Sigmoid colon (tissue), 7 donors: ENCODE measurements around the gene SNW1. TPM values are rescaled to one million over a fixed set of nuclear protein-coding genes. Genes with fewer than 3 reads are reported as not detected.

Source experiments
- DNase-seq: peaks from one replicate; pipeline ENCODE4 v3.0.0-alpha.2; 2019
- H3K27ac ChIP-seq, 4 donors: fragments of 200-600 bp; sonication (generic); one replicate each; pipeline ENCODE4 v1.5.1; 2016 to 2019; ENCODE audit warnings: mild to moderate bottlenecking in 1 of 4
- H3K27me3 ChIP-seq, 3 donors: fragments of 200-600 bp; sonication (generic); one replicate each; pipeline ENCODE4 v1.5.1; 2019; ENCODE audit warnings: mild to moderate bottlenecking in 1 of 3
- H3K36me3 ChIP-seq, 4 donors: fragments of 200-600 bp; sonication (generic); one replicate each; pipeline ENCODE4 v1.5.1; 2016 to 2019
- H3K4me1 ChIP-seq, 4 donors: fragments of 200-600 bp; sonication (generic); one replicate each; pipeline ENCODE4 v1.5.1; 2017 to 2019
- H3K4me3 ChIP-seq, 4 donors: fragments of 200-600 bp; sonication (generic); one replicate each; pipeline ENCODE4 v1.5.1; 2017 to 2019; ENCODE audit warnings: mild to moderate bottlenecking in 2 of 4, moderate library complexity in 1 of 4
- H3K9me3 ChIP-seq, 4 donors: fragments of 200-600 bp in 3 of 4; sonication (generic) in 3 of 4; one replicate each; pipeline versions ENCODE4 v1.5.1 to v1.6.1; 2013 to 2019
- EP300 ChIP-seq, 4 donors: sonication (generic); formaldehyde crosslinking; IDR thresholded peaks; one replicate each; pipeline ENCODE4 v1.6.1; 2017; ENCODE audit warnings: antibody characterized with exemption in 4 of 4
- POLR2A ChIP-seq, 2 donors: fragments of 450-650 bp; IDR thresholded peaks; one replicate each; pipeline ENCODE4 v1.6.1; 2016; ENCODE audit warnings: antibody characterized with exemption in 2 of 2, mild to moderate bottlenecking in 2 of 2, moderate library complexity in 2 of 2
- POLR2AphosphoS5 ChIP-seq, 4 donors: sonication (generic); formaldehyde crosslinking; IDR thresholded peaks; one replicate each; pipeline ENCODE4 v1.6.1; 2017; ENCODE audit warnings: antibody characterized with exemption in 4 of 4
- WGBS, 2 donors: extraction: QIAGEN DNeasy Blood & Tissue Kit; methylation state at CpG; one replicate each; pipeline ENCODE4 v1.1.7; 2013; 5-methylcytosine and 5-hydroxymethylcytosine counted together
- intact Hi-C: fragments of 100-400 bp; cut with DNase I; formaldehyde crosslinking; loops from one replicate; pipeline ENCODE4 v1.15.1; 2023
- polyA plus RNA-seq, 3 donors: library from polyadenylated mRNA; stranded (reverse); fragments of 200-250 nt; gene quantifications; one replicate each; pipeline ENCODE4 v1.2.3, GENCODE V29; 2013
- total RNA-seq, 4 donors: library from RNA; depleted of rRNA; stranded (reverse); fragments of >200 nt; gene quantifications; one replicate each; pipeline ENCODE4 v1.1.0, GENCODE V29; 2016
- TF ChIP-seq, protein P1 (sequence below), 4 experiments: fragments of 450-650 bp in 3 of 4; fragments of 200-600 bp in 1 of 4; IDR thresholded peaks; one replicate each; pipeline ENCODE4 v1.5.1; 2016 to 2019; ENCODE audit warnings: antibody characterized with exemption in 4 of 4, mild to moderate bottlenecking in 3 of 4, moderate library complexity in 2 of 4
- donor health status: healthy with polysubstance abuse.
- donor health status: Bipolar disorder and iron deficiency.
- donor health status: healthy.

Gene SNW1
- total and polyA plus RNA-seq, 7 donors = 42.0 to 56.5 (median 49.1) TPM

GRCh38 chr14:77707724-77708408, 53.1 kb downstream of the SNW1 start, which contains the start of the genes ALKBH1 and SLIRP:
Gene ALKBH1 (minus strand): TSS chr14:77708023. CDS start chr14:77708004, 19 bp downstream.
Gene SLIRP (plus strand): TSS chr14:77708103. CDS start chr14:77708112, 9 bp downstream.
- peak; percentile 92 for DNase-seq
- TF ChIP-seq EP300 (IDR thresholded peaks at IDR 0.05) (peak in 1 of 4 donors; percentile 2), POLR2A (IDR thresholded peaks at IDR 0.05) (peak; percentile 48 to 66), POLR2AphosphoS5 (IDR thresholded peaks at IDR 0.05) (peak; percentile 78 to 94 (median 90))
- TF ChIP-seq, protein P1, sequence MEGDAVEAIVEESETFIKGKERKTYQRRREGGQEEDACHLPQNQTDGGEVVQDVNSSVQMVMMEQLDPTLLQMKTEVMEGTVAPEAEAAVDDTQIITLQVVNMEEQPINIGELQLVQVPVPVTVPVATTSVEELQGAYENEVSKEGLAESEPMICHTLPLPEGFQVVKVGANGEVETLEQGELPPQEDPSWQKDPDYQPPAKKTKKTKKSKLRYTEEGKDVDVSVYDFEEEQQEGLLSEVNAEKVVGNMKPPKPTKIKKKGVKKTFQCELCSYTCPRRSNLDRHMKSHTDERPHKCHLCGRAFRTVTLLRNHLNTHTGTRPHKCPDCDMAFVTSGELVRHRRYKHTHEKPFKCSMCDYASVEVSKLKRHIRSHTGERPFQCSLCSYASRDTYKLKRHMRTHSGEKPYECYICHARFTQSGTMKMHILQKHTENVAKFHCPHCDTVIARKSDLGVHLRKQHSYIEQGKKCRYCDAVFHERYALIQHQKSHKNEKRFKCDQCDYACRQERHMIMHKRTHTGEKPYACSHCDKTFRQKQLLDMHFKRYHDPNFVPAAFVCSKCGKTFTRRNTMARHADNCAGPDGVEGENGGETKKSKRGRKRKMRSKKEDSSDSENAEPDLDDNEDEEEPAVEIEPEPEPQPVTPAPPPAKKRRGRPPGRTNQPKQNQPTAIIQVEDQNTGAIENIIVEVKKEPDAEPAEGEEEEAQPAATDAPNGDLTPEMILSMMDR (IDR thresholded peaks at IDR 0.05) = no peak
- Histone ChIP-seq H3K27ac (peak within 1 kb of the TSS; percentile 71 to 84 (median 82)), H3K27me3 (no peaks in the 10 kb centered on the region), H3K4me3 (peak within 1 kb of the TSS; percentile 86 to 98 (median 95)), H3K36me3 (peaks cover 6 to 41% (median 19%) of the 10 kb centered on the region in 4 donors), H3K9me3 (no peaks in the 10 kb centered on the region), H3K4me1 (peaks cover 0 to 38% (median 30%) of the 10 kb centered on the region in 4 donors)
- 0% methylated on average over 49 of the region's 49 CpGs for WGBS, 2 donors
- intact Hi-C loops = loop anchor here (1.0 to 5.0 kb wide), 3 partner anchors 53 to 251 kb away; partner anchors contain the start of genes AHSA1, SPTLC2 and VIPAS39

- Histone ChIP-seq H3K27me3 (no peaks in the 10 kb centered on the region), H3K4me3 (peak overlapping the region; percentile 86 to 98 (median 95)), H3K27ac (peak overlapping the region; percentile 71 to 84 (median 82)), H3K9me3 (no peaks in the 10 kb centered on the region), H3K36me3 (peaks cover 6 to 41% (median 23%) of the 10 kb centered on the region in 4 donors), H3K4me1 (peaks cover 0 to 38% (median 30%) of the 10 kb centered on the region in 4 donors)
- WGBS, 2 donors = 1% methylated on average over 14 of the region's 14 CpGs
- TF ChIP-seq POLR2A (IDR thresholded peaks at IDR 0.05) = no peak
- TF ChIP-seq, protein P1 (IDR thresholded peaks at IDR 0.05) = peak in 1 of 4 experiments; percentile 24
- no peak for TF ChIP-seq POLR2AphosphoS5 (IDR thresholded peaks at IDR 0.05)
- no peak for TF ChIP-seq EP300 (IDR thresholded peaks at IDR 0.05)
- intact Hi-C loops = loop anchor here (5.0 kb wide), 1 partner anchor 250 kb away; the partner anchor contains the start of genes AHSA1 and VIPAS39
- no peak for DNase-seq
Measured at GRCh38 chr14:77707355-77707723, 53.6 kb downstream of the SNW1 start.

- TF ChIP-seq, protein P1 (IDR thresholded peaks at IDR 0.05) = no peak
- TF ChIP-seq EP300 (IDR thresholded peaks at IDR 0.05) (no peak), POLR2AphosphoS5 (IDR thresholded peaks at IDR 0.05) (no peak), POLR2A (IDR thresholded peaks at IDR 0.05) (no peak)
- Histone ChIP-seq H3K27me3 (no peaks in the 10 kb centered on the region), H3K9me3 (no peaks in the 10 kb centered on the region), H3K36me3 (peaks cover 0 to 80% (median 10%) of the 10 kb centered on the region in 4 donors), H3K27ac (no peak overlapping the region), H3K4me3 (no peak overlapping the region), H3K4me1 (no peaks in the 10 kb centered on the region)
- intact Hi-C loops = no loop called here
- no peak for DNase-seq
- WGBS, 2 donors = 86 to 96% methylated on average over 2 of the region's 2 CpGs
Measured at GRCh38 chr14:77691259-77691658, 69.7 kb downstream of the SNW1 start.

GRCh38 chr14:77682158-77682553, 78.8 kb downstream of the SNW1 start:
- H3K36me3 ChIP-seq = peaks cover 0 to 55% (median 2%) of the 10 kb centered on the region in 4 donors
- DNase-seq = no peak
- WGBS, 2 donors = 0 to 38% methylated on average over 1 of the region's 1 CpG
- intact Hi-C loops = no loop called here
- no peaks in the 10 kb centered on the region for H3K27me3 ChIP-seq
- peaks cover 0 to 20% (median 17%) of the 10 kb centered on the region in 4 donors for H3K4me1 ChIP-seq
- no peaks in the 10 kb centered on the region for H3K9me3 ChIP-seq
- no peak overlapping the region for H3K4me3 ChIP-seq
- TF ChIP-seq POLR2AphosphoS5 (IDR thresholded peaks at IDR 0.05) = peak in 1 of 4 donors; percentile 6
- no peak for TF ChIP-seq POLR2A (IDR thresholded peaks at IDR 0.05)
- peak overlapping the region; percentile 28 to 62 (median 52) for H3K27ac ChIP-seq
